ENCODE measurements around the gene PRKCH.

GRCh38 chr14:61297581-61297980, 23.8 kb upstream of the PRKCH start:
- TF ChIP-seq CTCF (IDR thresholded peaks at IDR 0.05): no peak
- no peak for TF ChIP-seq POLR2AphosphoS5 (IDR thresholded peaks at IDR 0.05; ENCODE audit: low read depth, low read length)
- no peak for TF ChIP-seq TCF7L2 (IDR thresholded peaks at IDR 0.05; ENCODE audit: low read depth, low read length)
- no peak for TF ChIP-seq REST (IDR thresholded peaks at IDR 0.05; ENCODE audit: insufficient read depth in 1 of 2, low read depth in 2 of 2, low read length in 1 of 2)
- no peak for TF ChIP-seq SIN3A (IDR thresholded peaks at IDR 0.05; ENCODE audit: borderline replicate concordance, insufficient read depth, low read depth, low read length)

Measured in Panc1 (cell line).